22Rv1 (cell line): ENCODE results near the gene CCER1.

Source experiments
- ZFX ChIP-seq: fragments of 450-650 bp; IDR thresholded peaks from 2 replicates; pipeline ENCODE4 v1.6.1; 2017; ENCODE audit warnings: antibody characterized with exemption, borderline replicate concordance
- TF ChIP-seq, protein P1 (sequence below): fragments of 450-650 bp; IDR thresholded peaks from 2 replicates; pipeline ENCODE4 v1.5.1; 2017; ENCODE audit warnings: mild to moderate bottlenecking

- TF ChIP-seq, protein P1, sequence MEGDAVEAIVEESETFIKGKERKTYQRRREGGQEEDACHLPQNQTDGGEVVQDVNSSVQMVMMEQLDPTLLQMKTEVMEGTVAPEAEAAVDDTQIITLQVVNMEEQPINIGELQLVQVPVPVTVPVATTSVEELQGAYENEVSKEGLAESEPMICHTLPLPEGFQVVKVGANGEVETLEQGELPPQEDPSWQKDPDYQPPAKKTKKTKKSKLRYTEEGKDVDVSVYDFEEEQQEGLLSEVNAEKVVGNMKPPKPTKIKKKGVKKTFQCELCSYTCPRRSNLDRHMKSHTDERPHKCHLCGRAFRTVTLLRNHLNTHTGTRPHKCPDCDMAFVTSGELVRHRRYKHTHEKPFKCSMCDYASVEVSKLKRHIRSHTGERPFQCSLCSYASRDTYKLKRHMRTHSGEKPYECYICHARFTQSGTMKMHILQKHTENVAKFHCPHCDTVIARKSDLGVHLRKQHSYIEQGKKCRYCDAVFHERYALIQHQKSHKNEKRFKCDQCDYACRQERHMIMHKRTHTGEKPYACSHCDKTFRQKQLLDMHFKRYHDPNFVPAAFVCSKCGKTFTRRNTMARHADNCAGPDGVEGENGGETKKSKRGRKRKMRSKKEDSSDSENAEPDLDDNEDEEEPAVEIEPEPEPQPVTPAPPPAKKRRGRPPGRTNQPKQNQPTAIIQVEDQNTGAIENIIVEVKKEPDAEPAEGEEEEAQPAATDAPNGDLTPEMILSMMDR = no peak
- no peak for TF ChIP-seq ZFX
Measured at GRCh38 chr12:90902596-90902995, 52.4 kb downstream of the CCER1 start.
